ENCODE results near the gene GRK4.

DNA sequence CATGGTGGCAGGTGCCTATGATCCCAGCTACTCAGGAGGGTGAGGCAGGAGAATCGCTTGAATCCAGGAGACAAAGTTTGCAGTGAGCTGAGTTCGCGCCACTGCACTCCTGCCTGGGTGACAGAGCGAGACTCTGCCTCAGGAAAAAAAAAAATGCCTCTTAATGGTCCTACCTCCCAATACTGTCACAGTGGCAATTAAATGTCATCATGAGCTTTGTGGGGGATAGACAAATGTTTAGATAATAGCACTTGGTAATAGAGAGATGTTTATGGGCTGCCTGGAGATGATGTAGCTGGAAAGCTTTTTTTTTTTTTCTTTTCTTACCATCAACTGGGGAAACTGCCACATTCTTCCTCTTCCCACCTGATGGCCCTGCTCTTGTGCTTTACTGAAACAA, 33.0 kb downstream of the GRK4 start:
- TF ChIP-seq, protein P1, sequence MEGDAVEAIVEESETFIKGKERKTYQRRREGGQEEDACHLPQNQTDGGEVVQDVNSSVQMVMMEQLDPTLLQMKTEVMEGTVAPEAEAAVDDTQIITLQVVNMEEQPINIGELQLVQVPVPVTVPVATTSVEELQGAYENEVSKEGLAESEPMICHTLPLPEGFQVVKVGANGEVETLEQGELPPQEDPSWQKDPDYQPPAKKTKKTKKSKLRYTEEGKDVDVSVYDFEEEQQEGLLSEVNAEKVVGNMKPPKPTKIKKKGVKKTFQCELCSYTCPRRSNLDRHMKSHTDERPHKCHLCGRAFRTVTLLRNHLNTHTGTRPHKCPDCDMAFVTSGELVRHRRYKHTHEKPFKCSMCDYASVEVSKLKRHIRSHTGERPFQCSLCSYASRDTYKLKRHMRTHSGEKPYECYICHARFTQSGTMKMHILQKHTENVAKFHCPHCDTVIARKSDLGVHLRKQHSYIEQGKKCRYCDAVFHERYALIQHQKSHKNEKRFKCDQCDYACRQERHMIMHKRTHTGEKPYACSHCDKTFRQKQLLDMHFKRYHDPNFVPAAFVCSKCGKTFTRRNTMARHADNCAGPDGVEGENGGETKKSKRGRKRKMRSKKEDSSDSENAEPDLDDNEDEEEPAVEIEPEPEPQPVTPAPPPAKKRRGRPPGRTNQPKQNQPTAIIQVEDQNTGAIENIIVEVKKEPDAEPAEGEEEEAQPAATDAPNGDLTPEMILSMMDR (IDR thresholded peaks at IDR 0.05): no peak
- no peak for TF ChIP-seq POLR2A (IDR thresholded peaks at IDR 0.05)
